Nucleus accumbens (tissue), 56 donors: Measurements from ENCODE around the gene ONECUT2.
A peak's percentile ranks its signal among the peaks of the same experiment; 100 is the strongest.

Source experiments
- DNase-seq, 56 donors: peaks; one replicate each; lab custom pipeline; 2025; lab: John Stamatoyannopoulos, UW

Gene ONECUT2

GRCh38 chr18:57443247-57443646 lies 8.1 kb downstream of the ONECUT2 start:
- DNase-seq: no peak

GRCh38 chr18:57443702-57444101 lies 8.5 kb downstream of the ONECUT2 start:
- DNase-seq: no peak

- peak in 4 of 56 donors; percentile 15 to 37 (median 20) for DNase-seq
Observed at GRCh38 chr18:57444301-57444759, 9.2 kb downstream of the ONECUT2 start.

- DNase-seq: no peak
Observed at GRCh38 chr18:57445488-57446319, 10.5 kb downstream of the ONECUT2 start.

GRCh38 chr18:57446322-57446721 lies 11.1 kb downstream of the ONECUT2 start:
- peak in 11 of 56 donors; percentile 4 to 51 (median 16) for DNase-seq

GRCh38 chr18:57447154-57447621 lies 12.0 kb downstream of the ONECUT2 start:
- DNase-seq: peak in 24 of 56 donors; percentile 5 to 71 (median 36)

GRCh38 chr18:57455576-57456129 lies 20.5 kb downstream of the ONECUT2 start:
- DNase-seq: no peak

GRCh38 chr18:57461652-57462269 lies 26.6 kb downstream of the ONECUT2 start:
- DNase-seq: no peak

GRCh38 chr18:57466307-57466706 lies 31.1 kb downstream of the ONECUT2 start:
- DNase-seq: no peak

GRCh38 chr18:57466745-57467409 lies 31.7 kb downstream of the ONECUT2 start:
- DNase-seq: no peak

GRCh38 chr18:57469884-57470283 lies 34.7 kb downstream of the ONECUT2 start:
- no peak for DNase-seq

- DNase-seq: no peak
Observed at GRCh38 chr18:57475408-57475807, 40.2 kb downstream of the ONECUT2 start.

GRCh38 chr18:57475903-57476302 lies 40.7 kb downstream of the ONECUT2 start:
- DNase-seq: no peak

GRCh38 chr18:57480733-57481132 lies 45.6 kb downstream of the ONECUT2 start:
- no peak for DNase-seq

GRCh38 chr18:57497372-57498294 lies 62.5 kb downstream of the ONECUT2 start:
- DNase-seq: peak in 20 of 56 donors; percentile 2 to 74 (median 11)

- DNase-seq: no peak
Observed at GRCh38 chr18:57498682-57499256, 63.6 kb downstream of the ONECUT2 start.

GRCh38 chr18:57502624-57503023 lies 67.5 kb downstream of the ONECUT2 start:
- DNase-seq: peak in 1 of 56 donors; percentile 4

GRCh38 chr18:57505231-57505630 lies 70.1 kb downstream of the ONECUT2 start:
- DNase-seq: no peak

GRCh38 chr18:57516056-57516455 lies 80.9 kb downstream of the ONECUT2 start:
- no peak for DNase-seq
